ENCODE measurements around the gene PLPPR2.
"Not testable (repeated sequence)": the region's sequence is repeated elsewhere in the genome, so short reads cannot be mapped to it uniquely, and the experiment has no call there.

Gene PLPPR2

DNA sequence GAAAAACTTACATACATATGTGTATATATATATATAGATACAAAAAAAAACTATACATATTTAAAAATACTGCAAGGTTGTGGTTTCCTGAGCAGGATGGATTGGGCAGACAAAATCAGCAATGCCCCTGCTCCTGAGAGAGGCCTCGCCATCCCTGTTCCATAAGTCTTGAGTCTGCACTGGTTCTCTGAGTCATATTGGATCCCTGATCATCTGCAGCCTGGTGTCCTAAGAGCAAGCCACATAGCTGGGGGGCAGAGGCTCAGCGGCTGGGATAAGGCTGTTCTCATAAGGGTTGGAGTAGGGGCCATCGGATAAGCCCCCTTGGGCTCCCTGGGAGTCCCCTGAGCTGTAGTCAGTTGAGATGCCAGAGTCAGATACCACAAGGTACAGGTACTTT, 22.5 kb downstream of the PLPPR2 start:
- H3K9ac ChIP-seq (ENCODE audit: low read depth, low read length), result no peak overlapping the region
- H3K27ac ChIP-seq (ENCODE audit: low read length), result no peak overlapping the region
- H3K9me3 ChIP-seq (ENCODE audit: insufficient read depth, low read depth, low read length), result no peaks in the 10 kb centered on the region
- peaks cover 4% of the 10 kb centered on the region; the same call in 1 of the 2 replicates for H3K27me3 ChIP-seq (ENCODE audit: insufficient read depth, low read length)
- no peak overlapping the region for H3K4me3 ChIP-seq (ENCODE audit: low read length)
- peaks cover 7% of the 10 kb centered on the region; the same call in 1 of the 2 replicates for H3K4me1 ChIP-seq (ENCODE audit: insufficient read depth, low read length)
- no peaks in the 10 kb centered on the region for H3K36me3 ChIP-seq (ENCODE audit: insufficient read depth, low read depth, low read length)

DNA sequence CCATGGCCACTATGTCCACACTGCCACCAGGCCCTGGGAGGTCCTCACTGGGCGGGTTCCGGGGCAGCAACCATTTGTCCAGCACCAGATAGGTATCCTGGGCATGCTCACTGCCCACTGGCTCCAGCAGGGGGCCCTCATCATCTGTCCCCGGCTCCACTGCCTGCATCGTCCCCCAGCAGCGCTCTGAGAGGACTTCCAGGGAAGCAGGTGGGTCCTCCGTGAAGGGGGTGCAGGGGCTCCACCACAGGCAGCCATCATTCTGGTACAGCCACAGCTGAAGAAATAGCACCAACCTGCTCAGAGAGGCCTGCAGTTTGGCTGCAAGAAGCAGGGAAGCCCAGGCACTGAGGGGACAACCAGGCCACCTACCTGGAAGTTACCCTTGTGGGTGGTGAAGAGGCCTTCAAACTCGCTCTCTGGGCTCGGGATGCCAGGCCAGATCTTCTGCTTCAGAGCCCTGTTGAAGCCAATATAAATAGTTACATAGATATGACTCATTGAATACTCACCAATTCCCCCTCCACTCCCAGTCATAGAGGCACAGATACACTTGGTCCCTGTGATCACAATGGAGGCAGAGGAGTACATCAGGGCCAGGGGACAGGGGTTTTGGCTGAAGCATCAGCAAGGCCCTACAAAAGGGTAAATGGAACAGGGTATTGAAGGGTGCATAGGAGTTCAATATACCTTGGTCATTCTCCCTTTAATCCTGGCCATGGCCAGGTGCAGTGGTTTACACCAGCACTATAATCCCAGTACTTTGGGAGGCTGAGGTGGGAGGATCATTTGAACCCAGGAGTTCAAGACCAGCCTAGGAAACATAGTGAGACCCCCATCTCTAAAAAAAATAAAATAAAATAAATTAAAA, 23.3 kb downstream of the PLPPR2 start:
- no peaks in the 10 kb centered on the region for H3K36me3 ChIP-seq (ENCODE audit: insufficient read depth, low read depth, low read length)
- H3K27ac ChIP-seq (ENCODE audit: low read length), result no peak overlapping the region
- no peaks in the 10 kb centered on the region for H3K9me3 ChIP-seq (ENCODE audit: insufficient read depth, low read depth, low read length)
- H3K4me1 ChIP-seq (ENCODE audit: insufficient read depth, low read length), result peaks cover 7% of the 10 kb centered on the region; the same call in 1 of the 2 replicates
- peaks cover 12% of the 10 kb centered on the region; the same call in 1 of the 2 replicates for H3K27me3 ChIP-seq (ENCODE audit: insufficient read depth, low read length)
- no peak overlapping the region for H3K9ac ChIP-seq (ENCODE audit: low read depth, low read length)
- H3K4me3 ChIP-seq (ENCODE audit: low read length), result no peak overlapping the region

DNA sequence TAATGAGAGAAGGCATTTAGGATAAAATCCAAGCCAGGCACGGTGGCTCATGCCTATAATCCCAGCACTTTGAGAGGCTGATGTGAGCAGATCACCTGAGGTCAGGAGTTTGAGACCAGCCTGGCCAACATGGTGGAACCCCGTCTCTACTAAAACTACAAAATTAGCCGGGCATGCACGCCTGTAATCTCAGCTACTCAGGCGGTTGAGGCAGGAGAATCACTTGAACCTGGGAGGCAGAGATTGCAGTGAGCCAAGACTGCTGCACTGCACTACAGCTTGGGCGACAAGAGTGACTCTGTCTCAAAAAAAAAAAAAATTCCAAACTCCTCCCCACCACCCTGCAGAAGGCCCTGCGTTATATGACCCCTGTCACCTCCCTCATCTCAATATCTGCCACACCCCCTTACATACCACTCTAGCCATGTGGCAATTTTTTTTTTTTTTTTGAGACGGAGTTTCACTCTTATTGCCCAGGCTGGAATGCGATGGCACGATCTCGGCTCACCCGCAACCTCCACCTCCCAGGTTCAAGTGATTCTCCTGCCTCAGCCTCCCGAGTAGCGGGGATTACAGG, 24.1 kb downstream of the PLPPR2 start:
- H3K27me3 ChIP-seq (ENCODE audit: insufficient read depth, low read length), result peaks cover 14% of the 10 kb centered on the region; the same call in 1 of the 2 replicates
- not testable (repeated sequence) for H3K4me3 ChIP-seq (ENCODE audit: low read length); H3K36me3 ChIP-seq (ENCODE audit: insufficient read depth, low read depth, low read length); H3K4me1 ChIP-seq (ENCODE audit: insufficient read depth, low read length); H3K9ac ChIP-seq (ENCODE audit: low read depth, low read length); H3K9me3 ChIP-seq (ENCODE audit: insufficient read depth, low read depth, low read length); H3K27ac ChIP-seq (ENCODE audit: low read length)

DNA sequence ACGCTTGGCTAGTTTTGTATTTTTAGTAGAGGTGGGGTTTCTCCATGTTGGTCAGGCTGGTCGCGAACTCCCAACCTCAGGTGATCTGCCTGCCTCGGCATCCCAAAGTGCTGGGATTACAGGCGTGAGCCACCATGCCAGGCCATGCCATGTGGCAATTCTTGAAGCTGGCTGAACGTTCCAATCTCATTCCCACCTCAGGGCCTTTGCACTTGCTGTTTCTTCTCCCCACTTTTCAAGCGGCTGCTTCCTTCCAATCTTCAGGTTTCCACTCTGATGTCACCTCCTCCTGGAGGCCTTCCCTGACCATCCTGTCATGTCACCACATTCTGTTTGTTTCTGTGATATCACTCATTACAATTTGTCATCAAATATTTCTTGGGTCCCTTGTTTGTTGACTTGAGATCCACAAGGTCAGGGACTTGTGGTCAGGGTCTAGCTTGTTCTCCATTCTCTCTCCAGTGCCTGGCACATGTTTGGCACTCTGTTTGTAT, 24.7 kb downstream of the PLPPR2 start:
- Histone ChIP-seq H3K27ac (ENCODE audit: low read length) (no peak overlapping the region), H3K36me3 (ENCODE audit: insufficient read depth, low read depth, low read length) (no peaks in the 10 kb centered on the region), H3K4me1 (ENCODE audit: insufficient read depth, low read length) (peaks cover 7% of the 10 kb centered on the region; the same call in 1 of the 2 replicates), H3K9me3 (ENCODE audit: insufficient read depth, low read depth, low read length) (no peaks in the 10 kb centered on the region), H3K9ac (ENCODE audit: low read depth, low read length) (peak overlapping the region; percentile 74; the same call in 1 of the 2 replicates), H3K27me3 (ENCODE audit: insufficient read depth, low read length) (peaks cover 14% of the 10 kb centered on the region; the same call in 1 of the 2 replicates), H3K4me3 (ENCODE audit: low read length) (peak overlapping the region; percentile 72)

DNA sequence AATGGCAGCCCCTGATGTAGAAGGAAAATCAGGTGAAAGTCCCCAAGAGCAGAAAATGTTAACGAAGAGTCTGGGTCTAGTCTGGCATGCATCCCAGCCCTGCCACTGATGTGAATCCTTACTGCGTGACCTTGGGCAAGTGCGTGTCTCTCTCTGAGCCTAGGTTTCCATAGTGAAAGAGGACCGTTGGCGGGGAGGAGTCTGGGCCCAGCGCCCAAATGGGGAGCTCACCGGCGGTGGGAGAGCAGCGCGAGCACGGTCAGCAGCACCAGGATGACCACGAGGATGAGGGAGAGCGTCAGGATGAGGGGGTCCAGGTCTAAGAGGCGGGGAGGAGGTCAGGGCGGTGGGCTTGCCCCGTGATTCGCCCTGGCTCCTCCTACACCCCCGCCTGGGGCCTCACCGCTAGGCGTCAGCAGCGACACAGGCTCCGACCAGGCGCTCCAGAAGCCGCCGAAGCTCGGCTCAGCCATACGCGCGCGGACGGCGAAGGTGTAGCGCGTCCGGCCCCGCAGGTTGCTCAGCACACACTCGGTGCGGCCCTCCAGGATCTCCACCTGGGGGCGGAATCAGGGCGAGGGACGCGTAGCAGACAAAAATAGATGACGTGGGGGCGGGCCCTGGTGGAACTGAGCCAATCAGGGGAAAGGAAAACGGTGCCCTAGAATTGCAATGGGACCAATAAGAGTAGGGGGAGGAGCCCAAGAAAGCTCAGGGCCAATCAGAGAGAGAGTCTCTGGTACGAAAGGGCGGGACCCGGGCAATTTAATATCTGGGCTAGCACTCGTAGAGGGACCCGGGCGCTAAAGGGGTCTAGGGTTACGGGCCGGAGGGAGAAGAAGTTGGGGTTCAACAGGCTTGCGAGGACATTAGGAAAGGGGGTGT, 25.7 kb downstream of the PLPPR2 start:
- no peak overlapping the region for H3K27ac ChIP-seq (ENCODE audit: low read length)
- peaks cover 3% of the 10 kb centered on the region; the same call in 1 of the 2 replicates for H3K4me1 ChIP-seq (ENCODE audit: insufficient read depth, low read length)
- no peaks in the 10 kb centered on the region for H3K9me3 ChIP-seq (ENCODE audit: insufficient read depth, low read depth, low read length)
- H3K4me3 ChIP-seq (ENCODE audit: low read length), result peak overlapping the region; percentile 72
- H3K9ac ChIP-seq (ENCODE audit: low read depth, low read length), result peak overlapping the region; percentile 74; the same call in 1 of the 2 replicates
- peaks cover 14% of the 10 kb centered on the region; the same call in 1 of the 2 replicates for H3K27me3 ChIP-seq (ENCODE audit: insufficient read depth, low read length)
- no peaks in the 10 kb centered on the region for H3K36me3 ChIP-seq (ENCODE audit: insufficient read depth, low read depth, low read length)

DNA sequence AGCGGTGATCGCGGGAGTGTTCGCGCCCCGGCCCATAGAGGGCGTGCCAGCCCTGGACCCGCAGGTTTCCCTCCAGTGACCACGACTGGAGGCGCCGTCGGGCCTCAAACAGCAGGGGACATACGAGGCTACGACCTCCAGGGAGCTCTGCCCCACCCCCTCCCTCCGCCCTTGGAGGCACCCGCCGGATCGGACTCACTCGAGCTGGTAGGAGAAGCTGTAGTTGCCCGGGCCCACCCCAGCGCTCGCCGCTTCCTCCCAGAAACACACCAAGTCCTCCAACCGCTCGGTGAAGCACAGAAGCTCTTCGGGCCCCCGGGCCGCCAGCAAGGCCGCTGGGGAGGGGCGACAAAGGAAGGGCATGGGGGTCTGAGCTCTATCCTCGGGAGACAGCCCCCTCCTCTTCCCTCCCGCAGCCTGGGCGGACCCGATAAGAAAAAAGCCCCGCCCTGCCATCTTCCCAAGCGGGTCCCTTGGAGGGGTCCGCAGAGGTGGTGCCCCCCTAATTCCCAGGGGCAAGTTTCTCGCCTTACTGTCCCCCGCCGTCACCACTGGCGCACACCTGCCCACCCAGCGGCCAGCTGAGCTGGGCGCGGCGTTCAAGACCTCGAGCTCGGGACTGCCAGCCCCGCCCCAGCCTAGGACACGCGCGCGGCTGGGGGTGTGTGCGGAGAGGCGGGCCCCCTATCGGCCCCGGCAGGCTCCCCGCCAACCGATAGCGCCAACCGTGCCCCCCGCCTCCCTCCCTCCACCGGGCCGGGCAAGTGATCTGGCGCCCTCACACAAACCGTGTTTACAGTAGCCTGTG, 27.9 kb downstream of the PLPPR2 start:
- Histone ChIP-seq H3K4me1 (ENCODE audit: insufficient read depth, low read length) (0 out of 2 replicates have a peak, but pooled peaks cover 3% of the 10 kb centered on the region), H3K27me3 (ENCODE audit: insufficient read depth, low read length) (peaks cover 14% of the 10 kb centered on the region; the same call in 1 of the 2 replicates), H3K4me3 (ENCODE audit: low read length) (peak overlapping the region; percentile 71), H3K9me3 (ENCODE audit: insufficient read depth, low read depth, low read length) (no peaks in the 10 kb centered on the region), H3K27ac (ENCODE audit: low read length) (no peak overlapping the region), H3K36me3 (ENCODE audit: insufficient read depth, low read depth, low read length) (no peaks in the 10 kb centered on the region), H3K9ac (ENCODE audit: low read depth, low read length) (peak overlapping the region; percentile 45; the same call in 1 of the 2 replicates)

DNA sequence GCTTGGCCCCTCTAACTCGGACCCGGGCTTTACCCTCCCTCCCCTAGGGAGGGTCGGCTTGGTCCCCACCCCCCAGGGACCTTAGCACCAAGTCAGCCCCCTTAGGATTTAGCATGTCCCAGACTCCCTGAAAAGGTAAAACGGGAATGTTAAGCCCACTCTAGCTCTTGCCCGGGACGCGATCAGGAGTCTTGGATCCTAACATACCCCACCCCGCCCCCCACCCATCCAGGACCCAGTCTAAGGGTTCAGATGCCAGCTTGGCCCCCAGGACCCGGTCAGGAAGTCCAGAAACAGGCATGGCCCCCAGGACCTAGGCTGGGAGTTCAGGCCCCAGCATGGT, 28.4 kb downstream of the PLPPR2 start:
- no peaks in the 10 kb centered on the region for H3K36me3 ChIP-seq (ENCODE audit: insufficient read depth, low read depth, low read length)
- peak overlapping the region; percentile 71 for H3K4me3 ChIP-seq (ENCODE audit: low read length)
- peak overlapping the region; percentile 45; the same call in 1 of the 2 replicates for H3K9ac ChIP-seq (ENCODE audit: low read depth, low read length)
- 0 out of 2 replicates have a peak, but pooled peaks cover 3% of the 10 kb centered on the region for H3K4me1 ChIP-seq (ENCODE audit: insufficient read depth, low read length)
- peaks cover 14% of the 10 kb centered on the region; the same call in 1 of the 2 replicates for H3K27me3 ChIP-seq (ENCODE audit: insufficient read depth, low read length)
- H3K27ac ChIP-seq (ENCODE audit: low read length), result no peak overlapping the region
- H3K9me3 ChIP-seq (ENCODE audit: insufficient read depth, low read depth, low read length), result no peaks in the 10 kb centered on the region

DNA sequence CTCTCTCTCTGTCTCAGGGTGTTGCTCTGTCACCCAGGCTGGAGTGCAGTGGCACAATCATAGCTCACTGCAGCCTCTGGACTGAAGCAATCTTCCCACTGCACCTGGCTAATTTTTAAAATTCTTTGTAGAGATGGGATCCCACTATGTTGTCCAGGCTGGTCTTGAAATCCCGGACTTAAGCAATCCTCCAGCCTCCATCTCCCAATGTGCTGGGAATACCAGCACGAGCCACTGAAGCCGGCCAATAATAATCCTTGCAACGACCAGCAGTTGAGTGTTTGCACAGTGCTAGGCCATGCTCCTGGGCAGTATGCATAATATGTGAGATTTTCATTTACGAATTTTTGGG, 29.5 kb downstream of the PLPPR2 start:
- H3K4me3 ChIP-seq (ENCODE audit: low read length), result no peak overlapping the region
- H3K4me1 ChIP-seq (ENCODE audit: insufficient read depth, low read length), result 0 out of 2 replicates have a peak, but pooled peaks cover 3% of the 10 kb centered on the region
- peaks cover 14% of the 10 kb centered on the region; the same call in 1 of the 2 replicates for H3K27me3 ChIP-seq (ENCODE audit: insufficient read depth, low read length)
- H3K36me3 ChIP-seq (ENCODE audit: insufficient read depth, low read depth, low read length), result no peaks in the 10 kb centered on the region
- no peak overlapping the region for H3K27ac ChIP-seq (ENCODE audit: low read length)
- no peak overlapping the region; the same call in 1 of the 2 replicates for H3K9ac ChIP-seq (ENCODE audit: low read depth, low read length)
- no peaks in the 10 kb centered on the region for H3K9me3 ChIP-seq (ENCODE audit: insufficient read depth, low read depth, low read length)

DNA sequence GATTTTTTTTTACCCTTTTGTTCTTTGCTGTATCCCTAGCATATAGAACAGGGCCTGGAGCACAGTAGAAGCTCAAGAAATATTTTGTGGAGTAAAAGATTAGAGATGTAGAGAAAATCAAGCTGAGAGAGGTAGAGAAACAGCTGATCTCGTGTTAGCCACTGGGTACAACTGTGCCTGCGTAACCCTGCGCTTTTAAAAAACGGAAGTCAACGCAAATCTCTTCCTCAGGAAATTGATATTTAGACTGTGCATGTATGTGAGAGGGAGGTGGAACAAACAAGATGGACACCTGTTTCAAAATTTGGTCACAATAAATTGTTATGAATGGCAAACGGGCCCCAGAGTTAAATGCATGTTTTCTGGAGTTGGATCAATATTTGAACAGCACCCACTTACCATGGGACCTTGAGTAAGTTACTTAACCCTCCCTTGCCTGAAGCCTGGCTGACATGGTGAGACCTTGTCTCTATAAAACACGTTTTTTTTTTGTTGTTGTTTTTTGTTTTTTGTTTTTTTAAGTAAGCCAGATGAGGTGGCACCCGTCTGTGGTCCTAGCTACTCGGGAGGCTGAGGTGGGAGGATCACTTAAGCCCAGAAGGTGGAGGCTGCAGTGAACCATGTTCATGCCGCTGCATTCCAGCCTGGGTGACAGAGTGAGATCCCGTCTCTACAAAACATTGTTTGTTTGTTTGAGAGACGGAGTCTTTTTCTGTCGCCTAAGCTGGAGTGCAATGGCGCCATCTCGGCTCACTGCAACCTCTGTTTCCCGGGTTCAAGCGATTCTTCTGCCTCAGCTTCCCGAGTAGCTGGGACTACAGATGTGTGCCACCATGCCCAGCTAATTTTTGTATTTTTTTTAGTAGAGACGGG, 32.2 kb downstream of the PLPPR2 start:
- Histone ChIP-seq H3K36me3 (ENCODE audit: insufficient read depth, low read depth, low read length) (no peaks in the 10 kb centered on the region), H3K4me3 (ENCODE audit: low read length) (no peak overlapping the region), H3K27me3 (ENCODE audit: insufficient read depth, low read length) (peaks cover 14% of the 10 kb centered on the region; the same call in 1 of the 2 replicates), H3K9me3 (ENCODE audit: insufficient read depth, low read depth, low read length) (no peaks in the 10 kb centered on the region), H3K4me1 (ENCODE audit: insufficient read depth, low read length) (no peaks in the 10 kb centered on the region), H3K9ac (ENCODE audit: low read depth, low read length) (no peak overlapping the region), H3K27ac (ENCODE audit: low read length) (no peak overlapping the region)

DNA sequence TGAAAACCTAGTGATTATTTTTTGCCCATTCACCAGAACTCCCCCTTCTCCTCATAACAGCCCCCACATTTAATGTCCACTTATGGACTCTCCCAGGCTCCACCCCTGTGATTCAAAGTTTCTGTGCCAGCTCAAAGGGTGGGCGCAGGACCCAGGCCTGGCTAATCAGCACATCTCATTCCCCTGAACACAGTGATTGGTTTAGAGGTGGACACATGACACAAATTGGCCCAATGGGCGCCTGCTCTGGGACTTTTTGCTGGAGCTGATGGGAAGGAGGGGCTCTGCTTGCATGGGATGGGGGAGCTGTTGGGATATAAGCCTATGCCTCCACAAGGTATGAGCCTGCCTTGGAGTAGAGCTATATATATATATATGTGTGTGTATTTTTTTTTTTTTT, 35.1 kb downstream of the PLPPR2 start:
- Histone ChIP-seq H3K9me3 (ENCODE audit: insufficient read depth, low read depth, low read length) (no peaks in the 10 kb centered on the region), H3K27ac (ENCODE audit: low read length) (no peak overlapping the region), H3K27me3 (ENCODE audit: insufficient read depth, low read length) (no peaks in the 10 kb centered on the region), H3K4me1 (ENCODE audit: insufficient read depth, low read length) (no peaks in the 10 kb centered on the region), H3K4me3 (ENCODE audit: low read length) (no peak overlapping the region), H3K9ac (ENCODE audit: low read depth, low read length) (no peak overlapping the region), H3K36me3 (ENCODE audit: insufficient read depth, low read depth, low read length) (0 out of 2 replicates have a peak, but pooled peaks cover 3% of the 10 kb centered on the region)

Measured in iPS-20b (cell line).